IPS DF 4.7 (cell line): ENCODE data around the gene IFT25.
"Not testable (repeated sequence)": the region's sequence is repeated elsewhere in the genome, so short reads cannot be mapped to it uniquely, and the experiment has no call there.

ENCODE experiments used
- DNase-seq: peaks from one replicate; pipeline ENCODE4 v3.0.0-alpha.2; 2013; ENCODE audit warnings: low spot score; ENCODE audit errors: extremely low read depth

Gene IFT25

GRCh38 chr1:53945433-53946251 lies at the start of gene IFT25:
IFT25 (minus strand) TSS chr1:53945699; CDS start chr1:53940082, 5,617 bp downstream.
- no peak for DNase-seq

DNA sequence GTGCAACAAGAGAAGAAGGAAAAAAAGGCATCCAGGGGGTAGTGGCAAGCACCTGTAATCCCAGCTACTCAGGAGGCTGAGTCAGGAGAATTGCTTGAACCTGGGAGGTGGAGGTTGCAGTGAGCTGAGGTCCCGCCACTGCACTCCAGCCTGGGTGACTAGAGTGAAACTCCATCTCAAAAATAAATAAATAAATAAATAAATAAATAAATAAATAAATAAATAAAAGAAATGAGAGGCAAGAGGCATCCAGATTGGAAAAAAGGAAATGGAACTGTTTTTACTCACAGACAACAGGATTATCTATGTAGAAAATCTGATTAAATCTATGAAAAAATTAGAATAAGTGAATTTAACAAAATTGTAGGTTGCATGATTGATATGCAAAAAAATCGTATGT lies 49.0 kb upstream of the IFT25 start:
- not testable (repeated sequence) for DNase-seq

DNA sequence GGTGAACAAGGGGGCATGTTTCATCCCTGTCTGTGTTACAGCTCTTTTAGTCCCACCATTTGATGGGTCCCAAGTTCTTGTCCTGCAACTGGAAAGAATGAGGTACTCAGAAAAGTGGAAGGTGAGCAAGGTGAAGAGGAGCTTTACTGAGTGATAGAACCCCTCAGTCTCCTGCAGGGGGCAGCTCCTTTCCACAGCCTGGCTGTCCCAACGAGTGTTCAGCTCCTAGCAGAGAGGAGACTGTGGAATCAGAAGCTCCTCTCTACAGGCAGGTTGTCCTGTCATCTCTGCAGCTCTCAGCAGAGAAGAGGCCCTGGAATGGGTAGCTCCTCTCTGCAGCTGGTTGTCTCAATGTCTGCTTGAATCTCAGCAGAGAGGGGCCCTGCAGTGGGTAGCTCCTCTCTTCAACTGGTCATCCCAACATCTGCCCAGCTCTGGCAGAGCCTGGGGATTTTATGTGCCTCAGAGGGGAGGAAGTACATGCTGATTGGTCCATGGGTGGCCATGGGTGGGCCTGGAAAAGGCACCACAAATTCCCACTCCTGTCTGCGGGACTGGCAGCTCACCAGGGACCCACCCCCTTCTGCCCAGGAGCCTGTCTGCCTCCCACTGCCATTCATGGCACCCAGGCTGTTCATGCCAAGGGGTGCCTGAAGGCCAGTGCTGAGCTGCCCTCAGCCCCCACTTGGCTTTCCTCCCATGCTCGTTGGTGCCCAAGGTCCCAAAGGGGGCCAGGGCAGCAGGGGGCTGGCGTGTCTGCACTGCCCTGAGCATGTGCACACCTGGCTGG lies 46.8 kb upstream of the IFT25 start:
- DNase-seq, result no peak

GRCh38 chr1:53987880-53988279 lies 42.4 kb upstream of the IFT25 start:
- DNase-seq, result no peak

DNA sequence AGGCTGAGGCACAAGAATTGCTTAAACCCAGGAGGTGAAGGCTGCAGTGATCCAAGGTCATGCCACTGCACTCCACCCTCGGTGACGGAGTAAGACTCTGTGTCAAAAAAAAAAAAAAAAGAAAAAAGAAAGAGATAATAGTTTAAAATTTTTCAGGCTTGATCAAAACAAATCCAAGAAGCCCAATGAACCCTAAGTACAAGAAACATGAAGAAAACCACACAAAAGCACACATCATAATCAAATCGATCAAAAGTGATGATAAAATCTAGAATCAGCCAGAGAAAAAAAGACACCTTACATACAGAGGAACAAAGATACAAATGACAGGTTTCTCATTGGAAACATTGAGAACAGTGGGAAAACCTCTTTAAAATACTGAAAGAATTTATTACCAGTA lies 41.0 kb upstream of the IFT25 start:
- DNase-seq, result no peak

GRCh38 chr1:53984726-53985125 lies 39.2 kb upstream of the IFT25 start:
- no peak for DNase-seq

GRCh38 chr1:53982763-53983104 lies 37.2 kb upstream of the IFT25 start:
- DNase-seq, result no peak

DNA sequence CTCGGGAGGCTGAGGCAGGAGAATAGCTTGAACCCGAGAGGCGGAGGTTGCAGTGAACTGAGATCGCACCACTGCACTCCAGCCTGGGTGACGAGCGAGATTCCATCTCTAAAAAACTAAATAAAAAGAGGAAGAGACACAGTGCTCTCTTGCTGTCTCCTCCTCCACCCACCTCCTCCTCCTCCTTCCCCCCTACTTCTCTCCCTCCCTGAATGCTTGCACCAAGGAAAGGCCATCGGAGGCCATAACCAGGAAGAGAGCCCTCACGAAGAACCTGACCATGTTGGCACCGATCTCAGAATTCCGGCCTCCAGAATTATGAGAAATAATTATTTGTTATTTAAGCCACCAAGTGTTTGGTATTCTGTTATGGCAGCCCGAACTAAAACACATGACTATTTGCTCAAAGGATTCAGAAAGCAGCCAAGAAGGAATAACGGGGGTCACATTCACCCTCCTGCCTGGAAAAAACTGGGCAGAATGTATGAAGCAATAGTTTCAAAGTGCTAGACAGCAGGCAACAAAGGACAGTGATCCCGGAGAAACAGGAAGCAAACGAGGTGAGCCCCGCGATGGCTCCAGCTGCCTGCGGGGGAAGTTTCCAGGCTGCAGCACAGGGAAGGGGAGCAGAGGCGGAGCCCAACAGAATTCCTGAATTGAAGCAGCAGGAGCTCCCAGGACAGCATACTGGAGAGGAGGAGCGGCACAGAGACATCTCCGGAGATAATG lies 36.7 kb upstream of the IFT25 start:
- DNase-seq, result no peak

GRCh38 chr1:53981220-53981619 lies 35.7 kb upstream of the IFT25 start:
- DNase-seq, result no peak

- no peak for DNase-seq
Measured at GRCh38 chr1:53979712-53980450, 34.4 kb upstream of the IFT25 start.

DNA sequence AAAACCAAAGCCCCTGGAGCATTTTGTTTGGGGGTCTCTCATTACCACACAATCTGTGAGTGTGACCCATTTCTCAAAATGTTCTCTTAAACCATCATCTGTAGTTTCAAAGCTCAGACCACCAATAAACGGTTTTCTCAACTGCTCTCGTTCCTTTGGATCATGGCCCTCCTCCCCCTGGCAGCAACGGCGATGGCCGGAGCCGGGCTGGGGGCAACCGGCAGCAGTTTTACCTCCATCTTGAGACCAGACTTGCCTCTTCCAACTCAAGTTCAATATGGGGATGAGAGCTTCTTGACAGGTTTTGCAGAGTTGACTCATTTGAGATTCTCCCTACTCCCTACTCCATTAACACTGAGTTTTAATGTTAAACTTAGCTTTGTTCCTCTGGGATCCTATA lies 30.4 kb upstream of the IFT25 start:
- no peak for DNase-seq

GRCh38 chr1:53971718-53972117 lies 26.2 kb upstream of the IFT25 start:
- DNase-seq, result no peak

GRCh38 chr1:53969323-53969722 lies 23.8 kb upstream of the IFT25 start:
- not testable (repeated sequence) for DNase-seq

DNA sequence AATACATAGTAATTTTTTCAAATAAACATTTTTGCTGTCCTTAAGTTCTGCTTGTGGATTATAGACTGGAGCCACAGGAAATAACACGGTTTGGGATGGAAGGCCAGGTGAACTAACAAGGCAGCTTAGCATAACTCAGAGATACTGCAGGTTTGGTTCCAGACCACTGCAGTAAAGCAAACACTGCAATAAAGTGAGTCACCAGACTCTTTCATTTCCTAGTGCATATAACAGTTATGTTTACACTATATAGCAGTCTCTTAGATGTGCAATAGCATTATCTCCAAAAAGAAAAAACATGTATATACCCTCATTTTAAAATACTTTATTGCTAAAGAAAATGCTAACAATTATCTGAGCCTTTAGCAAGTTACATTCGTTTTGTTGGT lies 22.6 kb upstream of the IFT25 start:
- no peak for DNase-seq

DNA sequence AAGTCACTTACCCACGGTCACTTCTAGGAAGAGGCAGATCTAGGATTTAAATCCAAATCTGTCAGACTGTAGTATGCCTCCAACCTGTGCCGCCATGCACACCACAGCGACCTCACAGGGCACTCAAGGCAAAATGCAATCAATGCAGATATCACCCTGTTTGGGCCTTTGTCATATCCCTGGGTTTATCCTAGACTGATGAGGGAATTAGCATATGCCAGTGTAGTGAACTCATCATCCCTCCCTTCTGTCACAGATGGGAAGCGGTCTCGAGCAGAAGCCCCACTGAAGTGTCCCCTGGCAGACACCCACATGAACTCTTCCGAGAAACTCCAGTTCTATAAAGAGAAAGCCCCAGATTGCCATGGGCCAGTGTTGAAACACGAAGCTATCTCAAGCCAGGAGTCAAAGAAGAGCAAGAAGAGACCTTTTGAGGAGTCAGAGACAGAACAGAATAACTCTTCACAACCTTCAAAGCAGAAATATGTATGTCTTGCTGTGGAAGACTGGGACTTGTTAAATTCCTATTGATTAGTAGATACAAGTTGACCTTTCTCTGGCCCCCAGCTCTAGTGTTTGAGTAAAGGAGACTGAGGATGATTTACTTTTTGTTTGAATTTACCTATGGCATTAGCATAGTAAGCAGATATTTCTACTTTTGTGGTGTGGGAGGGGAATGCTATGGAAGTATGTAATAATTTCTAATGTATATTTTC lies 22.1 kb upstream of the IFT25 start:
- DNase-seq, result no peak

DNA sequence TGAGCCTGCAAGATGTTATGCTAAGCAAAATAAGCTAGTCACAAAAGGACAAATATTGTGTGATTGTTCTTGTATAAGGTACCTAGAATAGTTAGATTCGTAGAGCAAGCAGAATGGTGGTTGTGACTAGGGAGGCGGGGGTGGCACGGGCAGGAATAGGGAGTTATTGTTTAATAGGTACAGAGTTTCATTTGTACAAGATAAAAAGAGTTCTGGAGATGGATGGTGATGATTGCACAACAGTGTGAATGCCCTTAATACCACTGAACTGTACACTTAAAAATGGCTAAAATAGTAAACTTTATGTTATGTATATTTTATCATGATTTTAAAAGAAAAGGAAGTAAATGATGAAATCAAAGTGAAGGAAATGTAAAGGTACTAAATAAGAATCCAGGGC lies 21.3 kb upstream of the IFT25 start:
- DNase-seq, result no peak

GRCh38 chr1:53964109-53964508 lies 18.6 kb upstream of the IFT25 start:
- no peak for DNase-seq

DNA sequence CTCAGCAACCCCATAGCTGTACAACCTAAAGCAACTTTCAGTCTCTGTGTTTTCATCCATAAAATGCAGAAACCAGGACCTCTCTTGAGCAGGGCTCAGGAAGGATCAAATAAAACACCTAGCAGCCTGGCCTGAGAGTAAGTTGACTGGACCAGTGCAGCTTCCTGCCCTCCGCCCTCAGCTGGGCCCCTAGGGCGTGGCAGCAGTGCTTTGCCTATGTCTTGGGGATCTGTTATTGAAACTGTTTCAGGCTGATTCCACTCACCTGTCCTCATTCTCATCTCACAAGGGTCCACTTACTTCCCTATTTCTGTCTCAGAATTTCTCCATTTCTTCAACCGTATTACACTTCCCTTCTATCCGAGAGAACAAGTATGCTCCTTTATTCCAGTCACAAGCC lies 18.0 kb upstream of the IFT25 start:
- no peak for DNase-seq

GRCh38 chr1:53962395-53962794 lies 16.9 kb upstream of the IFT25 start:
- DNase-seq, result no peak

GRCh38 chr1:53959664-53960250 lies 14.3 kb upstream of the IFT25 start:
- DNase-seq, result no peak
